Stimulated activated naive CD8-positive, alpha-beta T cell treated with anti-CD3 and anti-CD28 coated beads, Interleukin-15, amount 100 ng/mL, for 72 hours (primary cell): Measurements from ENCODE around the gene FAM89B.

Source experiments
- ATAC-seq: fragments of 150-1000 bp; cut with Tn5 transposase; 2 replicates; pipeline ENCODE4 v1.10.0; 2021; ENCODE audit warnings: mild to moderate bottlenecking, moderate library complexity
- DNase-seq, 2 donors: peaks; one replicate each; pipeline ENCODE4 v3.0.0; 2021 to 2022
- H3K27ac Mint-ChIP-seq, 2 donors: one replicate each; pipeline ENCODE4 v1.8.0; 2022; ENCODE audit warnings: mild to moderate bottlenecking in 2 of 2, mixed read lengths in 2 of 2, moderate library complexity in 2 of 2
- H3K27me3 Mint-ChIP-seq: one replicate; pipeline ENCODE4 v1.8.0; 2022; ENCODE audit warnings: mixed read lengths
- H3K4me1 Mint-ChIP-seq: one replicate; pipeline ENCODE4 v1.8.0; 2022; ENCODE audit warnings: mild to moderate bottlenecking, mixed read lengths
- H3K4me3 Mint-ChIP-seq, 2 donors: one replicate each; pipeline ENCODE4 v1.8.0; 2022; ENCODE audit warnings: mild to moderate bottlenecking in 2 of 2, mixed read lengths in 2 of 2, moderate library complexity in 1 of 2
- H3K9me3 Mint-ChIP-seq, 2 donors: one replicate each; pipeline ENCODE4 v1.8.0; 2022; ENCODE audit warnings: mixed read lengths in 2 of 2

Gene FAM89B

DNA sequence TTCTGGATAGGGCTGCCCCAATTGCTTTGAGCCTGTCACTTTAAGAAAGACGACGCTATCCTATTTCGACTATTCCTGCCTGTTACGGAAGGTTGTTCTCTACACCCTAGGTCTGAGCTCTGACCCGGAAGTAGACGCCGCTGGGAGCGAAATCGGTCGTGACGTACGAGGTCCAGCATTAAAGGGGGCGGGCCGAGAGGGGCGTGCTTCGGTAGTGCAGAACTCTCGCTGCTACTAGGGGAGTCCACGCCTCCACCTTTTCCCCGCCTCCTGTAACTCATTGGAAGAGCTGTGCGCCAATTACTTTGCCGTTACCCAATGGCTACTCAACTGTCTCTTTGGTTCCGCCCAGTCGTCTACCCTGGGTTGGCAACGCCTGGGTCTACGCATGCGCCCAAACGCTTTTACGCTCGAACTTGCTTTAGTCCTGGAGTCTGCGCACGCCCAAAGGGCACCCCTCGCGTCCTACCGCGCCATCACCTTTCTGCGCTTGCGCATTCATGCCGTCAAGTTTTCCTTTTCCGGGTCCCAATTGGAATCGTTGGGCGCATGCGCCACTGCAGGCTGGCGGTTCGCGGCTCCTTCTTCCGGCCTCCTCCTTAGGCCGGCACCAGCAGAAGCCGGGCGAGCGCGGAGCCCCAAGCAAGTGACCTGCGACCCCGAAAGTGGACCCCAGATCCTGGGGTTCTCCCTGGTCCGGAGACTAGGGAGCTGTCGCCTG lies 43.1 kb downstream of the FAM89B start, which contains the start of gene PCNX3:
Gene PCNX3 (plus strand): TSS at position 548 of the 721 bp plus-strand sequence. CDS start 536 bp downstream, outside the sequence.
- ATAC-seq (peak; percentile 88), DNase-seq (peak; percentile 100)
- no peaks in the 10 kb centered on the region for H3K27me3 Mint-ChIP-seq
- H3K9me3 Mint-ChIP-seq: no peaks in the 10 kb centered on the region
- peak within 1 kb of the TSS; percentile 98 to 99 for H3K4me3 Mint-ChIP-seq
- peak within 1 kb of the TSS; percentile 98 to 99 for H3K27ac Mint-ChIP-seq
- H3K4me1 Mint-ChIP-seq: peaks cover 66% of the 10 kb centered on the region

- H3K4me3 Mint-ChIP-seq: peak overlapping the region; percentile 98 to 99
- H3K27ac Mint-ChIP-seq: peak overlapping the region; percentile 98 to 99
- no peaks in the 10 kb centered on the region for H3K27me3 Mint-ChIP-seq
- DNase-seq: no peak
- H3K4me1 Mint-ChIP-seq: peaks cover 62% of the 10 kb centered on the region
- H3K9me3 Mint-ChIP-seq: no peaks in the 10 kb centered on the region
- ATAC-seq: peak; percentile 17
Measured at GRCh38 chr11:65615950-65616574, 43.7 kb downstream of the FAM89B start.

GRCh38 chr11:65616575-65617001 lies 44.2 kb downstream of the FAM89B start:
- peak overlapping the region; percentile 98 to 99 for H3K4me3 Mint-ChIP-seq

DNA sequence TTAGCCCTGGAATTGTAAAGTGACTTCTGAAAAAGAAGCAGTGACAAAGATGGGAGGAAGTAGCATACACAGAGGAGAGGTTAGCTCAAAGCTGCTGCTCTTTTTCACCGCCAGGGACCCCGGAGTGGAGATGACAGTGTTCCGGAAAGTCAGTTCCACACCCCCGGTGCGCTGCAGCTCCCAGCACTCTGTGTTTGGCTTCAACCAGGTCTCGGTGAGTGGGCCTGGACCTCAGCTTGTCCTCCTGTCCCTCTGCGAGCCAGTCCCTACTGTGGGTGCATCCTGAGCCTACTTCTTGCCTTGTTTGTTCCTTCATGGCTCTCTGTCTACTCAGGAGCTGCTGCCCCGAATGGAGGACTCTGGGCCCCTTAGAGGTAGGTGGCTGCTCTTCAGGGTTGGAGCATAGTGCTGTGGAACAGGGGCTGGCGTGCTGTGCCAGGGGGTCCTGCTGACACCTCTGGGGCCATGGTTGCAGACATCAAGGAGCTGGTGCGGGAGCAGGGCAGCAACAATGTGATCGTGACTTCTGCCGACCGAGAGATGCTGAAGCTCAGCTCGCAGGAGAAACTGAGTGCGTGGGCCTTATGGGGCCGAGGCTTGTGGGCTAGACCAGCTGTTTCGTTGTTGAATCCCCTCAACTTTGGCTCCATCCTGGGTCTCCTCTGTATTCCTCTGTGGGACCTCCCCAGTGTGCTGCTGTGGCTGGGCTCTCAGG lies 45.0 kb downstream of the FAM89B start:
- H3K4me3 Mint-ChIP-seq: peak overlapping the region; percentile 98 to 99
- no peaks in the 10 kb centered on the region for H3K27me3 Mint-ChIP-seq
- peaks cover 61% of the 10 kb centered on the region for H3K4me1 Mint-ChIP-seq
- ATAC-seq (no peak), DNase-seq (no peak)
- no peaks in the 10 kb centered on the region for H3K9me3 Mint-ChIP-seq
- peak overlapping the region; percentile 98 to 99 for H3K27ac Mint-ChIP-seq

More at GRCh38 chr11:65616575-65617001, 44.2 kb downstream of the FAM89B start:
- Mint-ChIP-seq H3K4me1 (peaks cover 61% of the 10 kb centered on the region), H3K27me3 (no peaks in the 10 kb centered on the region), H3K27ac (peak overlapping the region; percentile 98 to 99), H3K9me3 (no peaks in the 10 kb centered on the region)
- DNase-seq (peak in 1 of 2 donors; percentile 61), ATAC-seq (no peak)

DNA sequence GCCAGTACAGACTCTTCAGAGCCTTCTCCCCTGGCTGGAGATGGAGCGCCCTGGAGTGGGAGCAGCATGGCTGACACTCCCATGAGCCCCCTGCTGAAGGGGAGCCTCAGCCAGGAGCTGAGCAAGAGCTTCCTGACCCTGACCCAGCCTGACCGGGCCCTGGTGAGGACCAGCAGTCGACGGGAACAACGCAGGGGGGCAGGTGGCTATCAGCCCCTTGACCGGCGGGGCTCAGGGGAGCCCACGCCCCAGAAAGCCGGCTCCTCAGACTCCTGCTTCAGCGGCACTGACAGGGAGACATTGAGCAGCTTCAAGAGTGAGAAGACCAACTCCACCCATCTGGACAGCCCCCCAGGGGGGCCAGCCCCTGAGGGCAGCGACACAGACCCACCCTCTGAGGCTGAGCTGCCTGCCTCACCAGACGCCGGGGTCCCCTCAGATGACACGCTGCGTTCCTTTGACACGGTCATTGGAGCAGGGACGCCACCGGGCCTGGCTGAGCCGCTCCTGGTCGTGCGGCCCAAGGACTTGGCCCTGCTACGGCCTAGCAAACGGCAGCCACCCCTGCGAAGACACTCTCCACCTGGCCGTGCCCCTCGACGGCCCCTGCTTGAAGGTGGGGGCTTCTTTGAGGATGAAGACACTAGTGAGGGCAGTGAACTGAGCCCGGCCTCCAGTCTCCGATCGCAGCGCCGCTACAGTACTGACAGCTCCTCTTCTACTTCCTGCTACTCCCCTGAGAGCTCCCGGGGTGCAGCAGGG lies 45.8 kb downstream of the FAM89B start:
- DNase-seq (no peak), ATAC-seq (no peak)
- no peaks in the 10 kb centered on the region for H3K27me3 Mint-ChIP-seq
- peak overlapping the region; percentile 98 to 99 for H3K4me3 Mint-ChIP-seq
- H3K9me3 Mint-ChIP-seq: no peaks in the 10 kb centered on the region
- peaks cover 52% of the 10 kb centered on the region for H3K4me1 Mint-ChIP-seq
- H3K27ac Mint-ChIP-seq: peak overlapping the region; percentile 91 to 92

DNA sequence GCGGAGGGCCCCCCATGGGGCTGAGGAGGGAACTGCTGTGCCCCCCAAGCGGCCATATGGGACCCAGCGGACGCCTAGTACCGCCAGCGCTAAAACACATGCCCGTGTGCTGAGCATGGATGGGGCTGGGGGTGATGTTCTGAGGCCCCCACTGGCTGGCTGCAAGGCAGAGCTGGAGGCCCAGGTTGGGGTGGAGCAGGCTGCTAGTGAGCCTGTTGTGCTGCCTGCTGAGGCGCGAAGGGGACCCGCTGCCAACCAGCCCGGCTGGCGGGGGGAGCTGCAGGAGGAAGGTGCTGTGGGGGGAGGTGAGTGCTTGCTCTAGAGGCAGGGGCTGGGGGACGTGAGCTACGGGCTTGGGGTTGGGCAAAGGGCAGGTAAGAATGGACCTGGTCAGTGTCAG lies 46.4 kb downstream of the FAM89B start:
- Mint-ChIP-seq H3K4me3 (peak overlapping the region in 1 of 2 donors; percentile 15), H3K27me3 (no peaks in the 10 kb centered on the region), H3K27ac (peak overlapping the region in 1 of 2 donors; percentile 91), H3K4me1 (peaks cover 49% of the 10 kb centered on the region), H3K9me3 (no peaks in the 10 kb centered on the region)
- ATAC-seq: no peak
- DNase-seq: no peak

DNA sequence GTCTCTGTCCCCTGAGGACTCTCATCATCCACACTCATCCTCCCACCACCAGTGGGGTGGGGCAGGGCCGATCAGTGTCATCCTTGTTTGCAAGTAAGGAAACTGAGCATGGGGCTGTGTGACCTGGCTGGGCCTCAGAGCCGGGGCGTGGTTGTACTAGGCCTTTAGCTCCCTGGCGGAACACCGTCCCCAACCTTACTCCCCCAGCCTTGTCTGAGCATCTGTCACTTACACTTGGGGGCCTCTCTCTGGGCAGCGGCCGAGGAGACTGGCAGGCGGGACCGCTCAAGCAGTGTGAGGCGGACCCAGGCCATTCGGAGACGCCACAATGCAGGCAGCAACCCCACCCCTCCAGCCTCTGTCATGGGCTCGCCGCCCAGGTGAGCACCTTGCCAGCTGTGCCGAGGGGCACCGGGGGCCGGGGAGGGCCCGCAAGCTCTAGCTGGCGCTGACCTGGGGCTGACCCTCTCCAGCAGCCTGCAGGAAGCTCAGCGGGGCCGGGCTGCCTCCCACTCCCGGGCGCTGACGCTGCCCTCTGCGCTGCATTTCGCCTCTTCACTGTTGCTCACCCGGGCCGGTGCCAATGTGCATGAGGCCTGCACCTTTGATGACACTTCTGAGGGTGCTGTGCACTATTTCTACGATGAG lies 47.1 kb downstream of the FAM89B start:
- peak overlapping the region in 1 of 2 donors; percentile 5 for H3K4me3 Mint-ChIP-seq
- no peak for DNase-seq
- no peaks in the 10 kb centered on the region for H3K27me3 Mint-ChIP-seq
- ATAC-seq: no peak
- no peaks in the 10 kb centered on the region for H3K9me3 Mint-ChIP-seq
- no peak overlapping the region for H3K27ac Mint-ChIP-seq
- peaks cover 49% of the 10 kb centered on the region for H3K4me1 Mint-ChIP-seq

DNA sequence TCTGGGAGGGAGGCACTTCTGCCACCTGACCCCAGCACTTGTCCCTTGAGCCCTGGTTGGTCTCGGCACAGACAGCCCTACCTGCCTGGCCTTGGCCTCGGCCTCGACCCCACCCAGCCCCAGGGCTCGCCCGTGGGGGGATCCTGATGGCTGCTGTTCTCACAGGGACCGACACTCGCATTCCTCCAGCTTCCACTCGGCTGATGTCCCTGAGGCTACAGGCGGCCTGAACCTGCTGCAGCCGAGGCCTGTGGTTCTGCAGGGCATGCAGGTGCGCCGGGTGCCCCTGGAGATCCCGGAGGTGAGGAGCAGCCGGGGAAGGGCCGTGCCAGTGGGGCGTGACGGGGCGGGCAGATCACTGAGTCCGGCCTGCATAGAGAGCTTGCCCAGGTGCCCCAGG lies 48.3 kb downstream of the FAM89B start:
- H3K4me3 Mint-ChIP-seq: no peak overlapping the region
- DNase-seq (no peak), ATAC-seq (no peak)
- H3K9me3 Mint-ChIP-seq: no peaks in the 10 kb centered on the region
- H3K27ac Mint-ChIP-seq: no peak overlapping the region
- H3K4me1 Mint-ChIP-seq: peaks cover 55% of the 10 kb centered on the region
- H3K27me3 Mint-ChIP-seq: no peaks in the 10 kb centered on the region

DNA sequence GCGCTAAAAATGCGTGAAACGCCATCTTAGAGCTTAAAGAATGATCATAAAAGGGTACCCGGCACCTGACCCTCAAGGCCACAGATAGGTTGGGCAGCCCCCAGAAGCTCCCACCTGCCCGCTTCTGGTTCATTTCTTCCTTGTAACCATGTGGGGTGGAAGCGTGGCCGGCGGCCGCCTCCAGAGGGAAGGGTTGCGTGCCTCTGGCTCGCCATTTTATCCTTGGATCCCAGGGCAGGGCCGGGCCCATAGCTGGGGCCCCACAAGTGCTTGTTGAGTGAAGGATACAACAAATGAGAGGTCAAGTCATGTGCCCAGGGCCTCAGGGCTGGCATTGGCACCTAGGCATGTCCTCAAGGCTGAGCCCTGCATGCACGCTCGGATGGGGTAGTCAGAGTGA lies 49.1 kb downstream of the FAM89B start:
- no peak overlapping the region for H3K4me3 Mint-ChIP-seq
- no peaks in the 10 kb centered on the region for H3K27me3 Mint-ChIP-seq
- H3K9me3 Mint-ChIP-seq: no peaks in the 10 kb centered on the region
- ATAC-seq (no peak), DNase-seq (no peak)
- H3K4me1 Mint-ChIP-seq: peaks cover 60% of the 10 kb centered on the region
- no peak overlapping the region for H3K27ac Mint-ChIP-seq

DNA sequence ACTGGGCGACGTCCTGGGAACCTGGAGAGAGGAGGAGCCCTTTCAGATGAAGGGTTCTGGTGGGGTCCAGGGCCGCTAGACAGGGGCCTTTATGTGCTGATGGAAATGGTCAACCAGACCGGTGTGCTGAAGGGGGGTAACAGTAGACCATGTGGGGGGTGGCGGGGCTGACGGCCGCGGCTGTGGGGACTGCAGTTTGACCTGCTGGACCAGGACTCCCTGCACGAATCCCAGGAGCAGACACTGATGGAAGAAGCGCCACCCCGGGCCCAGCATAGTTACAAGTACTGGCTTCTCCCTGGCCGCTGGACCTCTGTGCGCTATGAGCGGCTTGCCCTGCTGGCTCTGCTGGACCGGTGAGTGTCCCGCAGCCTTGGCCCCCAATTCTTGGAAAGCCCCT lies 49.7 kb downstream of the FAM89B start:
- Mint-ChIP-seq H3K4me1 (peaks cover 55% of the 10 kb centered on the region), H3K27ac (no peak overlapping the region), H3K9me3 (no peaks in the 10 kb centered on the region), H3K4me3 (no peak overlapping the region), H3K27me3 (no peaks in the 10 kb centered on the region)
- no peak for ATAC-seq
- no peak for DNase-seq

DNA sequence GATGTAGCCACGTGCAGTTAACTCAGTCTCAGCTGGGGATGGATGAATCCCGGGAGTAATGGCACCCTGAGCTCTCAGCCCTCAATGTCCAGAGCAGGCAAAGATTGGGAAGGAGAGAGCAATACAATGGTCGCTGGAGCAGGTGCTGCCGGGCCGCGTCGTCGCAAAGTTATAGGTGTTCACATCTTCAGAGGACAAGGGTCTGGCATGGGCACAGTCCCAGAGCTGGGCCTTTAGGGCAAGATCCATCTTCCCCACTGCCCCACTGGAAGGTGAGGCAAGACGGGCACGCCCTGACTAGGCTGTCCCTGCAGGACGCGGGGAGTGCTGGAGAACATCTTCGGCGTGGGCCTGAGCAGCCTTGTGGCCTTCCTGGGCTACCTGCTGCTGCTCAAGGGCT lies 50.8 kb downstream of the FAM89B start:
- DNase-seq (no peak), ATAC-seq (no peak)
- Mint-ChIP-seq H3K4me1 (peaks cover 43% of the 10 kb centered on the region), H3K4me3 (no peak overlapping the region), H3K27ac (peak overlapping the region in 1 of 2 donors; percentile 49), H3K9me3 (no peaks in the 10 kb centered on the region), H3K27me3 (no peaks in the 10 kb centered on the region)
